ENCODE measurements around the gene PCDH18.
"Not testable (repeated sequence)": the region's sequence is repeated elsewhere in the genome, so short reads cannot be mapped to it uniquely, and the experiment has no call there.

The PCDH18 gene, protein sequence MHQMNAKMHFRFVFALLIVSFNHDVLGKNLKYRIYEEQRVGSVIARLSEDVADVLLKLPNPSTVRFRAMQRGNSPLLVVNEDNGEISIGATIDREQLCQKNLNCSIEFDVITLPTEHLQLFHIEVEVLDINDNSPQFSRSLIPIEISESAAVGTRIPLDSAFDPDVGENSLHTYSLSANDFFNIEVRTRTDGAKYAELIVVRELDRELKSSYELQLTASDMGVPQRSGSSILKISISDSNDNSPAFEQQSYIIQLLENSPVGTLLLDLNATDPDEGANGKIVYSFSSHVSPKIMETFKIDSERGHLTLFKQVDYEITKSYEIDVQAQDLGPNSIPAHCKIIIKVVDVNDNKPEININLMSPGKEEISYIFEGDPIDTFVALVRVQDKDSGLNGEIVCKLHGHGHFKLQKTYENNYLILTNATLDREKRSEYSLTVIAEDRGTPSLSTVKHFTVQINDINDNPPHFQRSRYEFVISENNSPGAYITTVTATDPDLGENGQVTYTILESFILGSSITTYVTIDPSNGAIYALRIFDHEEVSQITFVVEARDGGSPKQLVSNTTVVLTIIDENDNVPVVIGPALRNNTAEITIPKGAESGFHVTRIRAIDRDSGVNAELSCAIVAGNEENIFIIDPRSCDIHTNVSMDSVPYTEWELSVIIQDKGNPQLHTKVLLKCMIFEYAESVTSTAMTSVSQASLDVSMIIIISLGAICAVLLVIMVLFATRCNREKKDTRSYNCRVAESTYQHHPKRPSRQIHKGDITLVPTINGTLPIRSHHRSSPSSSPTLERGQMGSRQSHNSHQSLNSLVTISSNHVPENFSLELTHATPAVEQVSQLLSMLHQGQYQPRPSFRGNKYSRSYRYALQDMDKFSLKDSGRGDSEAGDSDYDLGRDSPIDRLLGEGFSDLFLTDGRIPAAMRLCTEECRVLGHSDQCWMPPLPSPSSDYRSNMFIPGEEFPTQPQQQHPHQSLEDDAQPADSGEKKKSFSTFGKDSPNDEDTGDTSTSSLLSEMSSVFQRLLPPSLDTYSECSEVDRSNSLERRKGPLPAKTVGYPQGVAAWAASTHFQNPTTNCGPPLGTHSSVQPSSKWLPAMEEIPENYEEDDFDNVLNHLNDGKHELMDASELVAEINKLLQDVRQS

DNA sequence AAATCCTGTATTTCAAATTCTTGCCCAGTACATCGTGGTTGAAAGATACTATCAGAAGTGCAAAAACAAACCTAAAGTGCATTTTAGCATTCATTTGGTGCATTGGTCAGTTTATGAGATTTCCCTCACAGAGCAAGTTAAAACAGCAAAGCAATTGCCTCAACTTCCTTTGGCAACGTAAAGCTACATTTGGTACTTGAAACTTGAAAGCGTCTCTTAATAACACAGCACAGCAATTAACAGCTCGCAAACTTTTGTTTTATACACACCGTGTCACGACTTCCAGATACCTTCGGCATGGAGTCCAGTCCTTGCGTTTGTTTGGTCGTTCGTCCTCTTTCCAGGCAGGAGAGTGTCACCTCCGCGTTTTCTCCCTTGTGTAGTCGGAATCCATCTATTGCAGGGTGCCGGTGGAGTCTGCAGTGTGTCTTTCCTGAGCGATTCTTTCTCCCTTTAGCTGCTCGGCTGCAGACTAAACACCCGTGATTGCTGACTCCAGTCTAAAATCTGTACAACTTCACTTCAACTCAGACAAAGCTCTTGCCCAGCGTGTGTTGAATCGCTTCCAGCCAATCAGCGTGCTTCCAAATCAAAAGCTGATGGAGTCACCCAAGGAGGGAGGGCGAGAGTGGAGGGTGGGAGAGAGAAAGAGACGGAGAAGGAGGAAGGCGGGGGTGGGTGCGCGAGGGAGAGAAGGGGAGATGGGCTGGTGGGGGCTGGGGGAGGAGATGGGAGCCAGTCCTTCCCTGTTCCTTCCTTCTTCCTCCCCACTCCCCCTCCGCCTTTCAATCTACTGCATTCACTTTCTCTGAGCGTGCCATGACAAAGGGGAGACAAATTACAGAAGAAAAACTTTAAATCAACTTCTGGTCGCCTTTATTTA is at the start of gene PCDH18:
PCDH18 (minus strand) TSS at position 509 of the 883 bp plus-strand sequence; CDS start at position 103, 406 bp downstream.
- no peak for DNase-seq

DNA sequence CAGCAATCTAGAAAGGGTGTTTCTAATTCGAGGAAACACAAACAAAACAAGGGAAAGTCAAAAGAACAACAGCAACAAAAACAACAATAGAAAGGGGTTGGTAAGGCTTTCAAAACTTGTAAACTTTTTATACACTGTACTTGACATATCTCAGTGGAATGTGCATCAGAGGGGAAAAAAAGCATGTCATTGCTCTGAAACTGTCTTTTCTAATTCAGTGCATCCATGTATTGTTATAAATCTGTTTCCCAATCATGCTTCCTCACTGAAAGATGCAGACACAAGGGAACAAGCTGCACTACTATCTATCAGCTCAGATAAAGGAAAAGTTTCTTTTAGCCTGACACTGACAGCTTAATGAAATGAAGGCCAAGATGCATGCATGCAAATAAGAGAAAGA is 44.2 kb upstream of the PCDH18 start:
- DNase-seq = no peak

DNA sequence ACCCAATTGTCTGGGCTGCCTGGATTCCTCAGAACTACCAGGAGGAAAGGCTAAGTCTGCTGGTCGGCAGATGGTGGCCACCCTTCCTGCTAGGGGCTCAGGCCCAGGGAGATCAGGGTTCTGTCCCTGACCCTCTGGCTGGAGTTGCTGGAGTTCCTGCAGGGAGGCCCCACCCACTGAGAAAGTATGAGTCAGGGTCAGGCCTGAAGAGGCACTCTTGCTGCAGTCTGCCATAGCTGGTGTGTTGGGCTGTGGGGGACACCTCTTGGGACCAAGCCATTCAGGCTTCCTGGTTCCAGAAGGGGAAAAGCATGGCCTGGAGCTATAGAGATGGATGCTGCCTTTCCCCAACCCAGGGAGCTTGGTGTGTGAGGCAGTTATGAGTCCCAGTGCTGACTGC is 40.4 kb upstream of the PCDH18 start:
- DNase-seq = no peak

DNA sequence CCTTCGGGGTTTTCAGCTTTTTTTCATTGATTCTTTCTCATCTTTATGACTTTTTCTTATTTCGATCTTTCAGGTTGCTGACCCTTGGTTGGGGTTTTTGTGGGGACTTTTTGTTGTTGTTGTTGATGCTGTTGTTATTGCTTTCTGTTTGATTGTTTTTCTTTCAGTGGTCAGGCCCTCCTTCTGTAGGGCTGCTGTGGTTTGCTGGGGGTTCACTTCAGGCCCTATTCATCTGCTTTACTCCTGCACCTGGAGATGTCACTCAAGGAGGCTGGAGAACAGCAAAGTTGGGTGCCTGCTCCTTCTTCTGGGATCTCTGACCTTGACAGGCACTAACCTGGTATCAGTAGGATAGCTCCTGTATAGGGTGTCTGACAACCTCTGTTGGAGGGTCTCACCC is 39.9 kb upstream of the PCDH18 start:
- no peak for DNase-seq

DNA sequence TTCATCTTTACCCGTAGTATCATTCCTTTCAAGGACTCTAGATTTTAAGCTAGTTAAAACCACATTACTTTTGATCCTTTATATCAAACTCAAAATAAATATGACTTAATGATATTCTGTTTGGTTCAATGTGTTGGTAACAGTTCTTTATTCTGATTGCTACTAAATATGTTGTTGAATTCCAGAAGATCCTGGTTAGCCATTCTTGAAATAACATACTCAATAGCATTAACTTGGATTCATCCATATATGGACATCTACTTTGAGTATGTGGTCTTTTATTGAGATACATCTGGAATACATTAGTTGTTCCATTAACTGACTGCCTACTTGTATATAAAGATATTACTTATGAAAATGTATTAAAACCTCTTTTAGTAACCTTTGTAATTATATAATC is 27.5 kb upstream of the PCDH18 start:
- no peak for DNase-seq

DNA sequence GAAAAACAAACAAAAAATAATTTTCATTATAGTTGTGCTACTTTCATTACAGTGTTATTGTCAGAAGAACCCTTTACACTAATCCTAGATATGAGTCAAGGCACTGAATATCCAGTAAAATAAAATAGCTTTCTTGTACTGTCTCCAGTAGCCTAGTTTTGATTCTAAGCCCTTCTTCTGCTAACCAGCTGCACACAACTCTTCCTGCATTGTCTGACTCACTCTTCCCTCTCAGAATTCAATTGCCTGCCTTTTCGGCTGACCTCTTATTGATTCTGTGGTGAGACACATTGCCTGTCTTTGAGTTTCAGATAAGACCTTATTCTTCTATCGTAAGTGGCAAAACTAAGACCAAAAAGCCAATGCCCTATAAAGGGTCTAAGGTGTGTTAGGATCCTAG is 26.7 kb upstream of the PCDH18 start:
- DNase-seq = no peak

DNA sequence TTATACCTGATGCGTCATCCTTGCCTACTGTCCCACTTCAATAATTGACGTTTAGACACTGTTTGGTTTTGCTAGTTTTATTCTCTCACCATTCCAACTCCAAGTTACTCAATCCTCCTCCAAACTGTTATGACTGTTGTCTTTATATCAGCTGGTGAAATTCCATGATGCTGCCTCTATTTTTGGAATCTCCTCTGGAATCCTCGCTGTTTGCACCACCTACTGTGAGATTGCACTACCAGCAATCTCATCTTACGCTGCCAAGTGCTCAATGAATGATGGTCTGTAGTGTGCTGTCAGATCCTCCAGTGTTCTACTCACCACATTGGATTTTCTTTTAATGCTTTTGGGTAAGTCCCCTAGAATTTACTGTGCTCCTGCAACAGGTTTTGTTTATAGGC is 13.2 kb upstream of the PCDH18 start:
- DNase-seq = no peak

DNA sequence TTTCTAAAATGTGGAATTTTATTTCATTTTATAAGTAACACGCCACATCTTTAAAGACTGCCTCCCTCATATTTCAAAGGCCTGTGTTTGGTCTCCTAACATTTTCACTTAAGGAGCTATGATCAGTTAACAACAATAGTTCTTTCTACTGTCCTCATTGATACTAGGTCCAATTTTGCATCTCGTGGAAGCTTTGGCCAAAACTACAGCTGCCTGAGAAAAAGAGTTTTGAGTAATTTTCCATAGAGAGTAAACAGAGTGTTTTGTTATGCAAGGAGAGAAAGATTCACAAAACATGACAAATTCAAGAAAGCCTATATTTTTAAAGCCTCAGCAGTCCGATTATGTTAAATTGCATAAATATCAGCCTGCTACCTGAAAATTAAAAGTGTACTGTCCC is 11.4 kb upstream of the PCDH18 start:
- no peak for DNase-seq

DNA sequence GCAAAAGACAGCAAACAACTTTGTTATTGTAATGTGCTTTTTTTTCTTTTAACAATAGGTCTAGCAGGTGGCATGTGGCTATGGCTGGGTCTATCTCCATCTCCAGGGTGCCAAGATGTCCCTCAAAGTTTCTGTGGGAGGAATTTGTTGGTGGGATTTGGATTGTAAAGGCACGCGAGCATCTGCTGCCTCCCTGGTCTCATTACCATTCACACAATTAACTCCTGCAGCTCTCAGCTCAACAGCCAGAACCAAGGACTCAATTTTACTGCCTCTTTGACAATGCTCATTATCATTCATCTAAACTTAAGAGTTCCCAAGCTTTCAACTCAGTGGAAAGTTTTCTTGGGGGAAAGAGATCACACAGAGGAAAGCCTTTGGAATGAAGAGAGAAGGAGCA is 10.9 kb upstream of the PCDH18 start:
- no peak for DNase-seq

DNA sequence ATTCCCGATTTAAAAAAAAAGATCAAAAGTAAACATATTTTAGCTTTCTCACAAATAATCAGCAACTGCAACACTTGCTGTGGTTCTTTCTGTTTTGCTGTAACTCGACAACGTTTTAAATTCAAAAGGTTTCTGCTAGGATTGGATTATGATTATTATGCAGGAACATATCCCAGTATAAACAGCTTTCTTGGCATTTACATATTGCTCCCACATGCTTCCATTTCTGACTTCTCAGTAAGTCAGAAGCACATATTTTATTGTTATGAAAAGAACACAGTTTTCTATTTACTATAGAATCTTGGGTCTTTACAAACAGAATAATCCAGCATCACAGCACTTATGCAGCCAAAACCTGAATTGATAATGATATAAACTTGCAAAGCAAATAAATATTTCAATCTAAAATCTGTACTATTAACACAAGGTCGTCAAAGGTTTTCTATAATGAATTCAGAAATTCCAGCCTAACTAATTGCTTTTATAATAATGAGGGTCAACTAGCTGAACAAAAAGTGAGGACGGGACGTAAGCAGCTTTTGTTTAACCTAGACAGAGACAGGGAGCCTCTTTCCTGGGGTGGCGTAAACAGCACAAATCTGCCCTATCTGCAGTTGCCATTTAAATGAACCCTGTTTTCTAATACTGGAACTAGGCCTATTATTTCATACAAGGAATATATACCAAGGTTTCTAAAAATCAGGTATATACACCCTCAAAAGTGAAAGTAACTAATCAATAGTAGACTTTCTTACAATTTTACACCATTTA is 9.8 kb upstream of the PCDH18 start:
- no peak for DNase-seq

DNA sequence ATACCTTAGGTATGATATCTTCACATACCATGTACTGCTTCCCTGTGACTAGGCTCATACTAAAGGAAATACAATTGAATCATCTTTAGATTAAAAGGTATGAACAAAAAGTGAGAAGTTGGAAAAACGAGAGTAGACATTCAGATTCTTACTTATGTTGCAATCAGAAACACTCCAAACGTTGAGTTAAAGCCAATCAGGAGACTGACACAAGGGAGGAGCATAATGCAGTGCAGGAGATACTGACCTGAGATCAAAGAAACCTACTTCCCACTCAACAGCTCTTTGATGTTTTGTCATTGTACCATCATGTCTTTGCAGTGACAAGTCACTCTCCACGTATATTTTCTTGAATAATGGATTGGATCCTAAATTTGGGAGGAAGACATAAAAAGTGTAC is 8.9 kb upstream of the PCDH18 start:
- no peak for DNase-seq

DNA sequence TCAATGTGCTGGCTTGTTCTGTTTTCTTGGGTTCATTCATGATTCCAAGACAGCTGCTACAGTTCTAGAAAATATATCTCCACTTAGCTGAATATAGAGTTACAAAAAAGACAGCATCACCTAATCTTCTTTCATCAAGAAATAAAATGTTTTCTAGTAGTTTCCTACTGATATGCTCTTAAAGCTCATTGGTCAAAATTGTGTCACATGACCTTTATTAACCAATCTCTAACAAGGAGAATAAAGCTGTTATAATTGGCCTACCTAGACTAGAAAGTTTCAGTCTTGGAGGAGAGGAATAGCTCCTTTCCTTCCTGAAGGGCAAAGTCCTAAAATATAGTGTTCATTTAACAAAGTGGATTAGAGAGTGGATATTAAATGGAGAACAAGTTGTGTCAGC is 8.1 kb upstream of the PCDH18 start:
- no peak for DNase-seq

DNA sequence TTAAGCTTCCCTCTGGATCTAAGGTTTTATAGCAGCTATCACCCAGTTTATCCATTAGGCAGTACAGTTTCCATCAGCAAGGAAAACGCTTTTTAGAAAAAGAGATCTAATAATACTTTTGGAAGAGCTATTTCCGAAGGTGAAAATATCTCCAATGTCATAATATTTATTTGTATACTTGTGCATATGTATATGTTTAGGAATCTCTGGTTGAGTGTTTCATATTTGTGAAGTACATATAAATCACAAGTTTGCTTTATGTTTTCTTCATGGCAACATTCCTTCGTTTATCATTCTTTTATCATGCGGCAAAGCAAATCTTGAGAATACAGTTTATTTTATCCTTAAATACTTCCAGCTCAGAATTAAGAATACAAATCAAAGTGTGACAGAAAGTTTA is 6.2 kb upstream of the PCDH18 start:
- no peak for DNase-seq

DNA sequence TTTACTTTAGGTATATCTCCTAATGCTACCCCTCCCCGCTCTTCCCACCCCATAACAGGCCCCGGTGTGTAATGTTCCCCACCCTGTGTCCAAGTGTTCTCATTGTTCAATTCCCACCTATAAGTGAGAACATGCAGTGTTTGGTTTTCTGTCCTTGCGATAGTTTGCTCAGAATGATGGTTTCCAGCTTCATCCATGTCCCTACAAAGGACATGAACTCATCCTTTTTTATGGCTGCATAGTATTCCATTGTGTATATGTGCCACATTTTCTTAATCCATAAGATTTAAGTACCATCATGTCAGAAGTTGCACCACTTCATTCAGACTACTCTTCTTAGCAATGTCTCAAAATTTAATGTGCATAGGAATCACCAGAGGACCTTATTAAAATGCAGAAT is 5.5 kb upstream of the PCDH18 start:
- not testable (repeated sequence) for DNase-seq

DNA sequence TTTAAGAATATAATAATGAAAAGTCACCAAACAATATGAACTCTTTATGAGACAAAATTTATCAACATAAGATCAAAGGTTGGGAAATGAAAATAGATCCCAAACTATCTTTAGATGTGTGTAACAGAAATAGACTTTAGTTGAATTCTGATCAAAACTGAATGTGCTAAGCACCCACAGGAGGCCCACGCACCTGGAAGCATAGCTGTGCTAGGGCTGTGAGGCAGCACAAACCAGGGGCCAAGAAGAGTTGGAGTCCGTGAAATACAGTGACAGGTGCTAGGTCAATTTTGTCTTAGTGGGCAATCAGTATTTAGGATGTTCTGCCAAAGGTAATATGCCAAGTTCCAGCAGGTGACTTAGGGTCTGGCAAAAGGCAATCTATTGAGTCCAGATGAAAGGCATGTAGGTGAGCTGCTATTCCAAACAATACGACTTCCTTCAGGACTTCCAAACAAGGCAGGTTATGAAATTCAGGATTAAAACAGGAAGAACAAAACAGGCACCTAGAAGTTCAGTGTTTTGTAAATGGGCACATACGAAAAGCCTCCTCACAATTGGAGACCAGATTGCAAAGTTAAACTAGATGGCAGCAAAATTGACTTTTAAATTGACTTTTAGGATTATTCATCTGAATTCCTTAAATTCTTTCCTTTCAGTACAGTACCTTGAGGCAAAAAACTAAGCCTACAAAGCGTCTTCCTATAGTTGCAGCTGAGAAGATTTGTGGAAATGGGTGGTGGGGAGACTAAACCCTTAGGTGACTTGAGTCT is 4.7 kb upstream of the PCDH18 start:
- no peak for DNase-seq

DNA sequence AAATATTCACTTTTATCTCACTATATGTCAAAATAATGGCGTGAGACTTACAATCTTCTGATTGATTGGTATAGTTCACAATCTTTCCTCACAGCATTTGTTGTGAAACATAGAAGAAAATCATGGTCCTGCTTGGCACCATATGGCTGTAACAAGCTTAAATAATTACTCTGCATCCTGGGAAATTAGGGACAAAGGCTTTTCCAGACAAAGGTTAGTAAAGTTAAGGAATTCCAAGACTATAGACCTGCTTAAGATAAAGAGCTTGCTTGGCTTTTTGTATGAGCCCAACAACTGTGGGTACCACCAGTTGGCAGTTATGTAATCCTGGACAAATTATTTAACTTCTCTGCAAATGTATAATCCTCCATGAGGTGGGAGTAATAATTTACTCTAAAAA is 3.4 kb upstream of the PCDH18 start:
- DNase-seq = no peak

DNA sequence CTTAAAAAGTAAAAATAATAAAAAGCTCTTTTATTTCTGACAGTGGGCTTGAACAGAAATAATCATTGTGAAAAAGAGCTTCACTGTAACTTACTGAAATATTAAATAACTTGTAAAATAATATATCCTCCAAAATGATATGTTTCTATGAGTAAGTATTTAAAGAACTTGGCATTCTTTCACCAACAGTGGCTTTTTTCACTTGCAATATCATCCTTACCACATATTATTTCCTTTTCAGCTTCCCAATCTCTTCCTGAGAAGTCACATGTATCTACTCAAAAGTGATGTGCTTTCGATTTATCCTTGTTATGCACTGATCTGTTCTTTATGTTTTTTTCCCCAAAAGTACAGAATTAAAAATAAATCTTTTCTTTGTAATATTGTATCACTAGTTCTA is 2.2 kb upstream of the PCDH18 start:
- no peak for DNase-seq

DNA sequence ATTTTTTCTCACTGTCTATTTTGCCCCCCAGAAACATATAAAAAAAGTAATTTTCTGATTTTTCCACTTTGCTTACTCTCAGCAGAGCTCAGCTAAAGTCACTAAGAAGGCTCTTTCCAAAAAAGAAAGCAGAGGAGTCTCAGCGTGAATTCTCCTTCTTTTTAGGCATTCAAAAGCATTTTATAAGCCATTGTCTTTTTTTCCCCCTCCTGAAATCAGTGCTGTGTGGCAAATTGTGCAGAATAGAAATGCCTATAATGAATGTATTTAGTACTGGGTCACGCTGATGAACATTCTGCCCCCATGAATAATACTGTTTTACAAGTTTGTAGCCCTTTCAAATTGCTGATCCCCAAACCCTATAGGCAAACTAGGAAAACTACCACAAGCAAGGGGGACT is 1.6 kb upstream of the PCDH18 start:
- DNase-seq = no peak

DNA sequence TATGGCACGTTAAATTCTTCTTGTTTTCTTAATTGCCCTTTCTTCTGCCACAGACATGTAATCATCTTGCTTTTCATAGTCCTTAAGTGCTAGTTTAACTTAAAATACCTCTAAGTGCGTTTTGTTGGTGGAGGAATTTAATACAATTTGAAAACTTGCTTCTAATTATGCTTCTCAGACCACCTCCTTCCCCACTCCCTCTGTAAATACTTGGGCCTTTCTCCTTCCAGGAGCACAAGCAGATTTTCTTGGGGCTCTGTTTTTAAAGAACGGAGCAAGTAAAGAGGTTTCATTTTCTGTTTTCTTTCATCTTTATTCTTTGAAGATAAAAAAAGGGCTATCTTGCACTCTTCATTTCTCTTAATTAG is 559 bp upstream of the PCDH18 start:
- no peak for DNase-seq

DNA sequence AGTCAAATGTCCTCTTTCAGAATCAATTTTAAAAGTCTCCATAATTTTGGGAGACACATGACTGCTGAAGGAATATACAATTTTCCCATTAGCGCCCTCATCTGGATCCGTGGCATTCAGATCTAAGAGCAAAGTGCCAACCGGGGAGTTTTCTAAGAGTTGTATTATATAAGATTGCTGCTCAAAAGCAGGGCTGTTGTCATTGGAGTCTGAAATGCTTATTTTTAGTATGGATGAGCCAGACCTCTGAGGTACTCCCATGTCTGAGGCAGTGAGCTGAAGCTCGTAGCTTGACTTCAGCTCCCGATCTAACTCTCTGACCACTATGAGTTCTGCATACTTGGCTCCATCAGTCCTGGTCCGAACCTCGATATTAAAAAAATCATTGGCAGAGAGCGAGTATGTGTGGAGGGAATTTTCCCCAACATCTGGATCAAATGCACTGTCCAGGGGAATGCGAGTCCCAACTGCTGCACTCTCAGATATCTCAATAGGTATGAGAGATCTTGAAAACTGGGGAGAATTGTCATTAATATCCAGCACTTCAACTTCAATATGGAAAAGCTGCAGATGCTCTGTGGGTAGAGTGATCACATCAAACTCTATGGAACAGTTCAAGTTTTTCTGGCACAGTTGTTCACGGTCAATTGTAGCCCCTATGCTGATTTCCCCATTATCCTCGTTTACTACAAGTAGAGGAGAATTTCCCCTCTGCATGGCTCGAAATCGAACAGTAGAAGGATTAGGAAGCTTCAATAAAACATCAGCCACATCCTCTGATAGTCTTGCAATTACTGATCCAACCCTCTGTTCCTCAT is 917 bp downstream of the PCDH18 start:
- no peak for DNase-seq

All from DMS79 (cell line).